ENCODE data around the gene SLC12A5. TPM values are rescaled to one million over a fixed set of nuclear protein-coding genes. Genes with fewer than 3 reads are reported as not detected.

Gene SLC12A5
- polyA plus RNA-seq, 2 of the 4 experiments (the other 2 are of a cell fraction) = 3.0 to 10.8 TPM

DNA sequence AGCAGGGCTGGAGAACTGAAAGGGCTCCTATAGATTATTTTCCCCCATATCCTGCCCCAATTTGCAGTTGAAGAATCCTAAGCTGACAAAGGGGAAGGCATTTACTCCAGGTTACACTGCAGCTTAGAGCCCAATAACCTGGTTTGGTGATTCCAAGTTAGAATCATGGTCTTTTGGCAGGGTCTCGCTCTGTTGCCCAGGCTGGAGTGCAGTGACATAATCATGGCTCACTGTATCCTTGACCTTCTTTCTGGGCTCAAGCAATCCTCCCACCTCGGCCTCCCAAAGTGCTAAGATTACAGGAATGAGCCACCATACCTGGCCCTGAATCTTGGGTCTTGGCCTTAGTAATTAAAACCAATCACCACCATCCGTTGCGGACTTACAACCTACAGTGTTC, 21.3 kb upstream of the SLC12A5 start:
- CTCF ChIA-PET = interaction anchor here (1.1 to 20.1 kb wide), 3 partner anchors 11 to 54 kb away, joined by 3 to 450 read pairs (median 13); no protein-coding TSS in a partner anchor
- no peak overlapping the region for H3K4me3 ChIP-seq
- 74% methylated on average over 4 of the region's 4 CpGs for WGBS (ENCODE audit: missing lambda C conversion rate)
- no peaks in the 10 kb centered on the region for H3K9me3 ChIP-seq
- no peak for DNase-seq (ENCODE audit: low read depth in 1 of 2, low spot score in 1 of 2)
- H3K4me1 ChIP-seq = no peaks in the 10 kb centered on the region
- FAIRE-seq = no peak
- POLR2A ChIA-PET = no interaction called here
- no peak overlapping the region for H3K4me2 ChIP-seq
- no peak overlapping the region for H3K27ac ChIP-seq
- ATAC-seq = no peak
- TF ChIP-seq HDAC2 (IDR thresholded peaks at IDR 0.05) (no peak), CHD4 (IDR thresholded peaks at IDR 0.05; ENCODE audit: borderline replicate concordance) (no peak), POLR2A (IDR thresholded peaks at IDR 0.05; ENCODE audit: low read length) (no peak), MAX (IDR thresholded peaks at IDR 0.05) (no peak), ESRRA (IDR thresholded peaks at IDR 0.05; ENCODE audit: borderline replicate concordance, low read length) (no peak), NPAS2 (CRISPR knock-in tag; IDR thresholded peaks at IDR 0.05; ENCODE audit: borderline replicate concordance) (no peak), REST (IDR thresholded peaks at IDR 0.05) (no peak), EHMT2 (IDR thresholded peaks at IDR 0.05; ENCODE audit: low read depth) (no peak), MAFK (IDR thresholded peaks at IDR 0.05; ENCODE audit: partially characterized antibody) (no peak), NFE2L2 (conservative IDR thresholded peaks at IDR 0.05; ENCODE audit: low read length) (no peak)
- TF ChIP-seq, protein P1, sequence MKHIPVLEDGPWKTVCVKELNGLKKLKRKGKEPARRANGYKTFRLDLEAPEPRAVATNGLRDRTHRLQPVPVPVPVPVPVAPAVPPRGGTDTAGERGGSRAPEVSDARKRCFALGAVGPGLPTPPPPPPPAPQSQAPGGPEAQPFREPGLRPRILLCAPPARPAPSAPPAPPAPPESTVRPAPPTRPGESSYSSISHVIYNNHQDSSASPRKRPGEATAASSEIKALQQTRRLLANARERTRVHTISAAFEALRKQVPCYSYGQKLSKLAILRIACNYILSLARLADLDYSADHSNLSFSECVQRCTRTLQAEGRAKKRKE (CRISPR knock-in tag; IDR thresholded peaks at IDR 0.05; ENCODE audit: low read depth) = no peak

DNA sequence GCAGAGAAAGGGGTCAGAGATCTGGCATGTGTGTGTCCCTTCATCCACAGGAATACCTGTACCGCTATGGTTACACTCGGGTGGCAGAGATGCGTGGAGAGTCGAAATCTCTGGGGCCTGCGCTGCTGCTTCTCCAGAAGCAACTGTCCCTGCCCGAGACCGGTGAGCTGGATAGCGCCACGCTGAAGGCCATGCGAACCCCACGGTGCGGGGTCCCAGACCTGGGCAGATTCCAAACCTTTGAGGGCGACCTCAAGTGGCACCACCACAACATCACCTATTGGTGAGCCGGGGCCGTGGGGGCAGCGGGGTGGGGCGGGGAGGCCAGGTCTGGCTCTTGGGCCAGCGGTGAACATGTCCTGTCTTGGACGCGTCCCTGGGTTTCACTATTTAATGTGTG, 19.2 kb upstream of the SLC12A5 start:
- Histone ChIP-seq H3K9me3 (no peaks in the 10 kb centered on the region), H3K4me1 (peaks cover 8% of the 10 kb centered on the region), H3K4me3 (no peak overlapping the region), H3K4me2 (no peak overlapping the region), H3K27ac (no peak overlapping the region)
- ChIA-PET CTCF (interaction anchor here (1.0 to 20.1 kb wide), 4 partner anchors 9 to 40 kb away, joined by 3 to 450 read pairs (median 10); no protein-coding TSS in a partner anchor), POLR2A (no interaction called here)
- no peak for ATAC-seq
- 75% methylated on average over 14 of the region's 20 CpGs for WGBS (ENCODE audit: missing lambda C conversion rate)
- FAIRE-seq = no peak
- no peak for TF ChIP-seq PHF8 (IDR thresholded peaks at IDR 0.05; ENCODE audit: borderline replicate concordance, low read depth)
- DNase-seq (ENCODE audit: low read depth in 1 of 2, low spot score in 1 of 2) = no peak

DNA sequence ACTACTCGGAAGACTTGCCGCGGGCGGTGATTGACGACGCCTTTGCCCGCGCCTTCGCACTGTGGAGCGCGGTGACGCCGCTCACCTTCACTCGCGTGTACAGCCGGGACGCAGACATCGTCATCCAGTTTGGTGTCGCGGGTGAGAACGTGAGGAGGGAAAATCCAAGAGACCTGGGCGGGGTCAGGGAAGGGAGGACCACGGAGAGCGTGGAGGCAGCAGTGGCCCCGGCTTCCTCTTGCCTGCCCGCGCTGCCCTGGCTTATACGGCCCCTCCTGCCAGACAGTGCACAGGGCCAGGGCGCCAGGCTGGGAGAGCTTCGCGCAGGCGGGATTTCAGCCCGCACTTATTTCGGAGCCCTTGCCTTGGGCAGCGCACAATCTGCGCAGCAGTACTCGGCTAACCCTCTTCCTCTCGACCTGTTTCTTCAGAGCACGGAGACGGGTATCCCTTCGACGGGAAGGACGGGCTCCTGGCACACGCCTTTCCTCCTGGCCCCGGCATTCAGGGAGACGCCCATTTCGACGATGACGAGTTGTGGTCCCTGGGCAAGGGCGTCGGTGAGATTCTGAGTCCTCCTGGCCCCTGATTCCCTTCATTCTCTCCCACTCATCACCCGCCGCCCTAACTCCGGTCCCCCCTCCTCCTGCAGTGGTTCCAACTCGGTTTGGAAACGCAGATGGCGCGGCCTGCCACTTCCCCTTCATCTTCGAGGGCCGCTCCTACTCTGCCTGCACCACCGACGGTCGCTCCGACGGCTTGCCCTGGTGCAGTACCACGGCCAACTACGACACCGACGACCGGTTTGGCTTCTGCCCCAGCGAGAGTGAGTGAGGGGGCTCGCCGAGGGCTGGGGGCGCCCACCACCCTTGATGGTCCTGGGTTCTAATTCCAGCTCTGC, 18.3 kb upstream of the SLC12A5 start:
- ChIA-PET CTCF (interaction anchor here (0.7 to 20.1 kb wide), 6 partner anchors 13 to 39 kb away, joined by 3 to 450 read pairs (median 41); partner anchors contain the start of gene ZNF335), POLR2A (no interaction called here)
- no peak overlapping the region for H3K4me3 ChIP-seq
- H3K9me3 ChIP-seq = no peaks in the 10 kb centered on the region
- H3K4me2 ChIP-seq = peak overlapping the region; percentile 43
- DNase-seq (ENCODE audit: low read depth in 1 of 2, low spot score in 1 of 2) (no peak), ATAC-seq (no peak), FAIRE-seq (no peak)
- 59% methylated on average over 63 of the region's 74 CpGs for whole genome bisulfite sequencing (ENCODE audit: missing lambda C conversion rate)
- H3K27ac ChIP-seq = no peak overlapping the region
- H3K4me1 ChIP-seq = peaks cover 8% of the 10 kb centered on the region
- TF ChIP-seq GATA3 (IDR thresholded peaks at IDR 0.05; ENCODE audit: borderline replicate concordance) (no peak), BHLHE40 (IDR thresholded peaks at IDR 0.05; ENCODE audit: low read depth, low read length) (no peak), CBX8 (IDR thresholded peaks at IDR 0.05) (no peak), HOXB13 (CRISPR knock-in tag; IDR thresholded peaks at IDR 0.05; ENCODE audit: low read depth) (no peak), PHF8 (IDR thresholded peaks at IDR 0.05; ENCODE audit: borderline replicate concordance, low read depth) (no peak), CBX2 (IDR thresholded peaks at IDR 0.05; ENCODE audit: borderline replicate concordance, low read depth) (no peak), RCOR1 (IDR thresholded peaks at IDR 0.05; ENCODE audit: low read depth, low read length) (no peak), SMC3 (IDR thresholded peaks at IDR 0.05) (no peak), ZSCAN20 (CRISPR knock-in tag; IDR thresholded peaks at IDR 0.05) (no peak)
- TF ChIP-seq, protein P1 (CRISPR knock-in tag; IDR thresholded peaks at IDR 0.05; ENCODE audit: low read depth) = no peak
